Astrocyte (in vitro differentiated cells and primary cell): Measurements from ENCODE around the gene ZFAND2A.

Experiments used
- EZH2 ChIP-seq: IDR thresholded peaks from 2 replicates; pipeline ENCODE4 v1.6.1; 2012; ENCODE audit warnings: mild to moderate bottlenecking, low read length, inconsistent platforms; ENCODE audit not compliant: insufficient read depth
- TF ChIP-seq, protein P1 (sequence below): IDR thresholded peaks from 2 replicates; pipeline ENCODE4 v1.5.1; 2011; ENCODE audit warnings: low read depth, mild to moderate bottlenecking, inconsistent platforms, low read length, moderate library complexity; ENCODE audit not compliant: insufficient read depth

DNA sequence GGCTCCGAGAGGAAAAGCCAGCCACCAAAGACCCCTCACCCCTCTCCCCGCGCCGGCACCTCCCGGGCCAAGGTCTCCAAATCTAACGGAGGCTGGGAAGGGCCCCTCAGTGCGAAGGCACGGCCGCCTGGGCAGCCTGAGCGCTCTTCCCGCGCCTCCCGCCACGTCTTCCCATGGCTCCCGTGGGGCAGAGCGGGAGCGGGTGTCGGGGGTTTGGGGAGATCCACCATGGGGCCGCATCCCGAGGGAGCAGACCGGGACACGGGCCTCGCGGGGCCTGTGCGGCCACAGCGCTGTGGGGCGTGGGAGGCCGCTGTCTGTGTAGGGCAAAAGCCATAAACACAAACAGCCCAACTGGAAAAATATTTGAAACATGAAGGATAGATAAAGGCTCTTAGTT lies 49.6 kb downstream of the ZFAND2A start:
- TF ChIP-seq, protein P1, sequence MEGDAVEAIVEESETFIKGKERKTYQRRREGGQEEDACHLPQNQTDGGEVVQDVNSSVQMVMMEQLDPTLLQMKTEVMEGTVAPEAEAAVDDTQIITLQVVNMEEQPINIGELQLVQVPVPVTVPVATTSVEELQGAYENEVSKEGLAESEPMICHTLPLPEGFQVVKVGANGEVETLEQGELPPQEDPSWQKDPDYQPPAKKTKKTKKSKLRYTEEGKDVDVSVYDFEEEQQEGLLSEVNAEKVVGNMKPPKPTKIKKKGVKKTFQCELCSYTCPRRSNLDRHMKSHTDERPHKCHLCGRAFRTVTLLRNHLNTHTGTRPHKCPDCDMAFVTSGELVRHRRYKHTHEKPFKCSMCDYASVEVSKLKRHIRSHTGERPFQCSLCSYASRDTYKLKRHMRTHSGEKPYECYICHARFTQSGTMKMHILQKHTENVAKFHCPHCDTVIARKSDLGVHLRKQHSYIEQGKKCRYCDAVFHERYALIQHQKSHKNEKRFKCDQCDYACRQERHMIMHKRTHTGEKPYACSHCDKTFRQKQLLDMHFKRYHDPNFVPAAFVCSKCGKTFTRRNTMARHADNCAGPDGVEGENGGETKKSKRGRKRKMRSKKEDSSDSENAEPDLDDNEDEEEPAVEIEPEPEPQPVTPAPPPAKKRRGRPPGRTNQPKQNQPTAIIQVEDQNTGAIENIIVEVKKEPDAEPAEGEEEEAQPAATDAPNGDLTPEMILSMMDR, result no peak
- TF ChIP-seq EZH2, result no peak
